ENCODE results near the gene SHB.

Gene SHB

DNA sequence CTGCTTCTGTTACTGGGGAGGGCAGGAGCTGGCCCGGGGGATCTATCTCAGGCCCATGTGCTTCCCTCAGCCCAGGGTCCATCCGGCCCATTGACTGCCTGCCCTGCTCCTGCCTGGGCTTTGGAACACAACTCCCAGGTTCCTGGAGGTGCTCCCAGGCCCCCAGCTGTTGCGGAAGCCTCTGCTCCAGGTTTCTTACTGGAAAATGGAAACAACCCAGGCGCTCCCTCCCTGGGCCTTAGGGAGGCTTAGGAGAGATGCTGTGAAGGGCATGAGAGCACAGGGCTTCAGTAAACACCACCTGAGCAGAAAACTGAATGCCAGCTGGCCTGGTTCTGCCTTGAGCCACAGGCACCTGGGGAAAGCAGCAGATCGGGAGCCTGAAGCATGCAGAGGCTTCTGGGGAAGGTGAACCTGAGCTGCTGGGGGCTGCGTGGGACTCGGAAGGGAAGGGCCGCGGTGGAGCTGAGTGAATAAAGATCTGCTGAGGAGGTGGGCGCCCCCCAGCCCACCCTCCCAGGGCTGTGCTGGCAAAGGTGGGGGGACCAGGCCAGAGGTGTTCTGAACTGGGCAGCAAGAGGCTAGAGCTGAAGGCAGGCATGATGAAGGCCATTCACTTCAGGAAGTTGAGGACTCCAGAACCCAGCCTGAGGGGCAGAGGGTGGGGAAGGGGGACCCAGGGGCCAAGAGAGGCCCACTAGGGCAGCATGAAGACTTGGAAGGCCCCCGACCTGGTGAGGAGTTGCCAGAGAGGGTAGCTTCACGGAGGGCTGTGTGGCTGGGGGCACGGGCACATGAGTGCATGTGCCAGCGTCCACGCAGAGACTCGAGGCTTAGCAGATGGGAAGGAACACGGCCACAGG, 64.8 kb downstream of the SHB start:
- no peak for DNase-seq

GRCh38 chr9:38003230-38003629, 65.8 kb downstream of the SHB start:
- DNase-seq, result no peak

GRCh38 chr9:38001430-38001829, 67.6 kb downstream of the SHB start:
- no peak for DNase-seq

GRCh38 chr9:38000735-38001134, 68.3 kb downstream of the SHB start:
- DNase-seq, result no peak

DNA sequence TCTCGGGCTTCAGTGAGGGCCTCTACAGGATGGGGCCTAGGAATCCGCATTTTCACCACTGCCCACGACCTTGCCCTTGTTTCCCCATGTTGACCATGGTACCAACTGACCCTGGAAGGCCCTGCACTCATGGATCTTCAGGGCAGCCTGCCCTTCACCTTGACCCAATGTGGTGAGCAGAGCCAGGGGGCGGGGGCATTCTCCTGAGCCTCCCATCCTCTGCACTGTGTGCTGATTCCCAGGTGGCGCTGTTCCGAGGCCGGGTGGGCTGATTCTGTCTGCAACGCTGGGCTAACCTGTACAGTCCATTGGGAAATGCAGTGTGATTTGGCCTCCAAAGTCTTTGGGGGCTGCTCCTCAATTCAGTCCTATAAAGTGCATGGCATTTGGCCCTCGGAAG, 68.7 kb downstream of the SHB start:
- no peak for DNase-seq

GRCh38 chr9:37999588-38000189, 69.3 kb downstream of the SHB start:
- DNase-seq, result no peak

DNA sequence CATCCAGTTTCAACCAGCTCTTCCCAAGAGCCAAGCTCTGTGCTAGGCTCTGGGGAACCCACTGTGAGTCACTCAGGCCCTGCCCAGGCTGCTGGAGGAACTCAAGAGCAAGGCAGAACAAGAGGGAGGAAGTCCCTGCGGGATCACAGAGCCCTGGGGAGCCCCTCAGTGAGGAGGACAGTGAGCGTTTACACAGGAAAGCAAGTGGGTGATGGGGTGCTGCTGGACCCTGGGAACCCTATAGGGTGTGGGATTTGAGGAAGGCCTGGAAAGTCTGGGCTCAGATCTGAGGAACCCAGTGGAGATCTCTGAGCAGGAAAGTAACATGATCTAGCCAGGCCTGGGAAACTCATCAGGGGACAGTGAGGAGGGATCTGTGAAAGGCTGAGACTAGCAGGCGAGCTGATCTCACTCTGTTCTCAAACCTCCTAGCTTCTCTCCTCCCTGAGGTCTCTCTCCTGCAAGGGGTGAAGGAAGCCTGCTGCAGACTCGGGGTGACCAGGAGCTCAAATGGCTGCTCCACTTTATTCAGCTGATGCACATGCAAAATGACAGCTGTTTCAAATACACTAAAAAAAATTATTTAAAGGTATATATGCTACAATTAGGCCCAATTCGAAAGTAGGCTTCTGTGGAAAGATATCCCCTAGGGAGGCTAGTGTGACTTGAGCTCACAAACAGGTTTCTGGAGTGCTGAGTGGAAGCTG, 70.0 kb downstream of the SHB start:
- DNase-seq, result no peak

- no peak for DNase-seq
These were observed 71.2 kb downstream of the SHB start for GRCh38 chr9:37997636-37998374.

DNA sequence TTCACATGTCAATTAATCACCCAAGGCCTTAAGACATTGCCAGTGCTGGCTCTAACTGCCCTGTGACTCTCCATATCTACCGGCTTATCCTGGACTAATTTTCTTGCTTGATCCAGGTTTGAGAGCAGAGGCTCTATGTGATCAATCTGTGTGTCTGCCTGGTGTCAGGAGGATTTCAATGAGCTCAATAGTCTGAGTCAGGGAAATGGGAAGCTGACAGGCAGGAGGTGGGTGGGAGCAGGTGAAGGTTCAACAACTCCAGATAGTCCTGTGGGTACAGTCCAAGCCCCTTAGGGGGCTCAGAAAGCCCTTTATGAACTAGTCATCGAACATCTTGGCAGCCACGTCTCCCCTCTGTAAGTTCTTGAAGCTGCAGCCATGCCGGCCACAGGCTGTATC, 72.2 kb downstream of the SHB start:
- no peak for DNase-seq

DNA sequence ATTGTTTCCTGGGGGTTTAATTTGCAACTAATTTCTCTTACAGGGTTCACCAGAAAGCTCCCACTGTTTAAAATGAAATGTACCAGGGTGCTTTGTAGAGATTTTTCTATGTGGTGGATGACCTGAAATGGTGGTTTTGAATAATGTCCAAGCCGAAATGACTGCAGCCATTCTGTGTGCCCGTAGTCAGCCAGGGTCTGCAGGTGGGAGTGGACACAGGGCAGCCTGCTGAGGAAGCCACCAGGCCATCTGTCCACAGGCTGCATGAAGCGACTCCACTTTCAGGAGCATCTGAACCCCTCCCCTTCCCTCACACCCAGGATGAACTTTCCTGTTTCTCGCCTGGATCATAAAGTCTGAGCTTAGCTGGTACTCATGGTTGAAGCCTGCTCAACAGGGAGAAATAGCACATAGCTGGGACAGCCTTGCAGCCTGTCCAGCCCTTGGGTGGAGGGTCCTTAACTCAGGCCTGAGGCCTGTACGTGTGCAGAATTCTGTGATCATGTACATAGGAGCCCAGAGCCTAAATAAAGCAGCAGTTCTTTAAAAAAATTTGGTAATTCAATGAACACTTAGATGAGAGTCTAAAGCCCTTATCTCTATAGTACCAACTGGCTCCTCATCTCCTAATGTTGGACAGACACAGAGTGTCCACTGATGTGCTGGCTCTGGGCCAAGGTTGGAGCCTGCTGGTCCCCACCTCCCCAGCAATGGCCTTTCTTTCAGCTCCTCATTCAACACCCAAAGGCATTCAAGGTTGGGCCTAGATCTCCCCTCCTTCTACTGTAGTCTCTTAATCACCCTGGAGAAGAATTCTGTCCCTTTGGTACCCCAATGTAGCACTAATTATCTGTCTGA, 72.8 kb downstream of the SHB start:
- no peak for DNase-seq

GRCh38 chr9:37995348-37995737, 73.7 kb downstream of the SHB start:
- DNase-seq, result no peak

DNA sequence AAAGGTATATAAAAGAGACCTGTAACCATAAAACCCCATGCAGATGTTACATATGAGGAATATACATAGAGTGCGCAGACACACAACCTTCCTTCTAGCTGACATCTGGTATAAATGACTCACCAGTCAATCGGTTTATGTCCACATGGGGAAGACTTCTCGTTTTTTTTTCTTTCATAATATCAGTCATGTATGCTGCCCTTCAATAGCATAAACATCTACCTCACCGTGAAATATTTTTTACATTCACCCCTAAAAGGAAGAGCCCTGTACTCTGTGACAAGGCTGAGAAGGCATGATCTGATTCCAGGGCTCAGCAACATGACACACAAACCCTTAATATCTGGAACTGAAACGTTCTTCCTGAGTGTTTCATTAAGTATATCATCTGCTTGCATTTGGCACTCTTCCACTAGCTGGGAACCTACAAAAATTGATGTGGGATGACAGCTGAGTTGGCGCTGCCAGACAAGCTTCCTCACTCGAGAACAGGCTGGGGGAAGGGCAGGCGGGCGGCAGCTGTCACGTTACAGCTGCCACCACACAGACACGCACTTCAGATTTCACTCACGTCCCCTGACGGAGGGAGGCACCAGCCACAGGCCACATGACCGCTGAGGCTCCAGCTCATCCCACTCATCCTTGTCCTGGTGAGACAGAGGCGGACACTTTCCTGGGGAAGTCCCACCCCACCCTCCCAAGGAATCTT, 74.2 kb downstream of the SHB start:
- DNase-seq, result no peak

DNA sequence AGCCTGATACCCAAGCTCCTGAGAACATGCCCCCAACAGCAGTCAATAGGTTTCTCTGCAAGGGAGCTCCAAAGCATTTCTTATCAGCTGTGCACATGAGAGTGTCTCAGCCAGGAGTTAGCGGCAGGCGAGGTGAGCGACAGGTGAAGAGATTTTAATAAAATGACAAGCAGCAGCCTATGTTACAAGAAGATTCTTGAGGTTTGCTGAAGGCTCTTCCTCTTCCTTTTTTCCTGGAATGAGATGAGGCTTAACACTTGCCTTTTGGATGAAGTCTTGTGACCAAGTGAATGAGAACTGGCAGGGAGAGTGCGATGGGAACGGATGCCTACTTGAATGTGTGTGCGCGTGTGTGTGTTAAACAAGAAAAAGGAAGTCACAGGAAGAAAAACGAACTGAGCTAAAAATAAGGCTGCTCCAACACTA, 76.1 kb downstream of the SHB start:
- DNase-seq, result no peak

DNA sequence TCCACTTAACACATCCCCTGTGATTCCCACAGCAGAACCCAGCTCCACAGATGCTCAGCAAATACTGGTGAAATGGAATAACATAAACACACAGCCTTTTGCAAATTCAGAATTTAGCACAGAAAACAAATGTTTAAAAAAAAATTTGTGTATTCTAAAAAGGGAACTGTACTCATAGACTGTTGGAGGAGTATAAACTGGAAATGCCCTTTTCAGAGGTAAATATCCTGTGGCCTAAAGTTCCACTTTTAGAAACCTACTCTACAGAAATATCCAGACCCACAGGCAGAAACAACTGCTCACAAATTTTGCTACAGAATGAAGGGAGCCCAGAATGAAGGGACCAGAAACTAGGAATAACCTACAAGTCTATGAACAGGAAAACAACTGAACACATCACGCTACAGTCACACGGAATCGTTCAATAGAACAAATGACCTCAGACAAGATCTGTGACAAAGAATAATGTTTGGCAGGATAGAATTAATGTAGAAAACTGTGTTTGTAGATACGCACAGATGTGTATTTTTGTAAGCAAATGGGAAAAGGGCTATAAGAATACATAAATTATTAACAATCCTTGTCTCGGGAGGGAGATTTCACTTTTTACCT, 78.5 kb downstream of the SHB start:
- DNase-seq, result no peak

- DNase-seq, result no peak
These were observed 79.3 kb downstream of the SHB start for GRCh38 chr9:37989701-37990100.

DNA sequence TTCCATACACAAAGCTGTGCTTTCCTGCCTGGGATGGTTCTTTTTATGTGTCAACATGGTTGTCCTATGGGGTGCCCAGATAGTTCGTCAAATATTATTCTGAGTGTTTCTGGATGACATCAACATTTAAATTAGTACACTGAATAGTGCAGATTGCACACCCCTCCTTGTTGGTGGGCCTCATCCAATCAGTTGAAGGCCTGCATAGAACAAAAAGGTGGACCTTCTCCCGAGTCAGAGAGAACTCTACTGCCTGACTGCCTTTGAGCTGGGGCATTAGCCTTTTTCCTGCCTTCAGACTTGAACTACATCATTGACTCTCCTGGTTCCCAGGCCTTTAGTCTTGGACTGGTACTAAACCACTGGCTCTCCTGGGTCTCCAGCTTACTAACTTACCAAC, 80.4 kb downstream of the SHB start:
- no peak for DNase-seq

DNA sequence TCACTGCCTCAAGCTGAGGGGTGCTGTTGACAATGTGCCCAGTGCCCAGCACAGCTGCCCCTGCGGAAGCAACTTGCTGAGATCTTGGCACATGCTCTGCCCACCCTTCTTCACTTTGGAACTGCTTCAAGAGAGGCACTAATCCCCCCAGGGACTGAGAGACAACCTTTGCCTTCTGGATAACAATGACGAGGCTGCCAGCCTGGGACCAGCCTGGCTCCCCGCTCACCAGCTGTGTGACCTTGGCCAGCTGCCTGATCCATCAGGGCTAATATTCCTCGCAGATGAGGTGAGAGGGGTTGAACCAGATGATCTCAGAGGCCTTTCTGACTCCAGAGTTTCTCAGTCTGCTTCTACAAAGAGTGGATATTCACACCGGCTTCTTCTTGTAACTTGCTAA, 81.0 kb downstream of the SHB start:
- no peak for DNase-seq

DNA sequence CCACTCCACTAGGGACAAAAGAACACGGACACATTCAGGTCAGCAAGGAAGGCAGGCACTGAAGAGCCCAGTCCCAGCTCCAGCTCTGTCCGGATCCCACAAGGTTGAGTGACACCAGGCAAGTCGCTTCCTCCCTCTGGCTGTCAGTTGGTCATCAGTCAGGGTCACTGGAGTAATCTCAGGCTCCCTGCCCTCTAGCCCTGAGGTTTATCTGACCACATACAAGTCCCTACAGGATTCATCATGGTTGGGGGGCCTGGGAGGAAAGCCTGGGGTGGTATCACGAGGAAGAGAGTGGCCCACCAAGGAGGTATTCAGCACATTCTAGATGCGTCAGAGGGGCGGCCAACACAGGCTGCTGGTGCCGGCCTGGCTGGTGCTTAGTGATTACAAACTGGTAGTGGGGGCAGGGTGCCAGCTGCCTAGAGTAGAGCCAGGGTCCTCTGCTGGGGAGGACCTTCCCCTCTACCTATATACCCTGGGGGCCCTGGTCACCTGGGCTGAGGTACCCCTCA, 81.5 kb downstream of the SHB start:
- DNase-seq, result no peak

GRCh38 chr9:37986771-37987258, 82.2 kb downstream of the SHB start:
- DNase-seq, result no peak

DNA sequence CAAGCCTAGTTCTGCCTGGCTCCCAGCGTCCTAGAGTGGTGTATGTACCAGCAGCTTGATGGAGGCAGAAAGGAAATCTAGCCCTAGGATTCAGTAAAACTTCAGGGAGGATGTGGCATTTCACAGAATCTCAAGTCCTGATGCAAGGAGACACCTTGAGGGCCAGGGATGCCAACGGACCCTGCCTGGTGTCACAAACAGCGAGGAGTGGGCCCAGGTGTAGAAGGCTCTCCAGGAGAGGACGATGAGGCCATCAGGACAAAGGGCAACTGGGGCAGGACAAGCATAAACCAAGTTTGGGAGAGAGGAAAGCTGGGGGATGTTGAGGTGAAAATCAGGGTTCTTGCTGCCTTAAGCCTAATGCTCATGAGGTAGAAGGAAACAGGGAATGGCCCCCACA, 83.0 kb downstream of the SHB start:
- no peak for DNase-seq
